NCI-H1436 (cell line): Measurements from ENCODE around the gene FGFRL1.

Experiments
- DNase-seq: peaks from one replicate; lab custom pipeline; 2025; lab: John Stamatoyannopoulos, UW

FGFRL1 gene

DNA sequence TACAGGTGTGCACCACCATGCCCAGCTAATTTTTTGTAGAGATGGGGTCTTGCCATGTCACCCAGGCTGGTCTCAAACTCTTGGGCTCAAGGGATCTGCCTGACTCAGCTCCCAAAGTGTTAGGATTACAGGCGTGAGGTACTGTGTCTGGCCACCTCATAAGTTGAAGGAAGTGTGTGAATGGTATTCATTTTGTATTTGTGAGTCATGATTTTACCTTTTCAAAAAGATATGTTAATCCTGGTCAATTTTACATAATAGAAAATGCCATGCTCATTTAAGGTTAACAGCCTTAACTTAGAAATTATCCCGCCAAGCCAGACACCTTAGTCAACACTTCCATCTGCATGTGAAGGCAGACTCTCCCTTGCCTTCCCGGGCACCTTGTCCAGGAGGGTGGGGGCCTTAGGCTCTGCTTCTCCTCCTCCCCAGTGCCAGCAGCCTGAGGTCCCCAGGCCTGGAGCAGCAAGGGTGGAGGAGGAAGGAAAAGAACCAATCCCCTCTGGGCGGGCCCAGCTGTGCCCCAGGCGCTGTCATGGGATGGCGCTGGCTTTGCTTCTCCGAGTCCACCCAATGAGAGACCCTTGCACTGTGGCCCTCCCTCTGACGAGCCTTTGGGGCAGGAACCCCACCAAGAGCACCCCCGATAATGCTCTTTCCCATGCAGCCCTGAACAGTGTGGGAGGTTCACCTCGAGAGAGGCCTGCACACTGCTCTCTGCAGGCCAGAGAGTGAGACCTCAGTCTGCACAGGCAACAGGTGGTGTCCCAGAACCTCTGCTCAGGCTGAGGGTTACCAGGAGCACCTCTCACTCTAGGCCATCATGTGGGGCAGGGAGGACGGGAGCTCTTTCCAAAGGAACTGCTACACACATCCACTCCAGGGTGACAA is 64.6 kb downstream of the FGFRL1 start:
- no peak for DNase-seq
